Panc1 (cell line): ENCODE measurements around the gene NCKAP5.

Source experiments
- TF ChIP-seq, protein P1 (sequence below): fragments of 450-650 bp; IDR thresholded peaks from 2 replicates; pipeline ENCODE4 v1.5.1; 2017; ENCODE audit warnings: mild to moderate bottlenecking
- TF ChIP-seq, protein P2 (sequence below), 2 experiments: IDR thresholded peaks; 2 replicates each; pipeline ENCODE4 v1.6.1; 2011 to 2012; ENCODE audit warnings: low read depth in 2 of 2, control low read depth in 1 of 2, low read length in 1 of 2, mild to moderate bottlenecking in 1 of 2, moderate library complexity in 1 of 2; ENCODE audit not compliant: insufficient read depth in 1 of 2

DNA sequence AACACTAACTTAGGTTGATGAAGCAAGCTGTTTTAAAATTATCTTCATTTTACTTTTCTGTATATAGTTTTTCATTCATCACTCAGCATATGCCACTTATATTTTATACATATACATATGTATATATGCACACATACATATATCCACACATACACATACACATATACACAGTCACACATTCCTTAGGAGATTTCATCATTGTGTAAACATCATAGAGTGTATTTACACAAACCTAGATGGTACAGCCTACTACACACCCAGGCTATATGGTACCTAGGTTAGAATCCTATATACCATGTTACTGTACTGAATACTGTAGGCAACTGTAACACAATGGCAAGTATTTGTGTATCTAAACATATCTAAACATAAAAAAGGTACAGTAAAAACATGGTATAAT lies 602.8 kb downstream of the NCKAP5 start:
- TF ChIP-seq, protein P1, sequence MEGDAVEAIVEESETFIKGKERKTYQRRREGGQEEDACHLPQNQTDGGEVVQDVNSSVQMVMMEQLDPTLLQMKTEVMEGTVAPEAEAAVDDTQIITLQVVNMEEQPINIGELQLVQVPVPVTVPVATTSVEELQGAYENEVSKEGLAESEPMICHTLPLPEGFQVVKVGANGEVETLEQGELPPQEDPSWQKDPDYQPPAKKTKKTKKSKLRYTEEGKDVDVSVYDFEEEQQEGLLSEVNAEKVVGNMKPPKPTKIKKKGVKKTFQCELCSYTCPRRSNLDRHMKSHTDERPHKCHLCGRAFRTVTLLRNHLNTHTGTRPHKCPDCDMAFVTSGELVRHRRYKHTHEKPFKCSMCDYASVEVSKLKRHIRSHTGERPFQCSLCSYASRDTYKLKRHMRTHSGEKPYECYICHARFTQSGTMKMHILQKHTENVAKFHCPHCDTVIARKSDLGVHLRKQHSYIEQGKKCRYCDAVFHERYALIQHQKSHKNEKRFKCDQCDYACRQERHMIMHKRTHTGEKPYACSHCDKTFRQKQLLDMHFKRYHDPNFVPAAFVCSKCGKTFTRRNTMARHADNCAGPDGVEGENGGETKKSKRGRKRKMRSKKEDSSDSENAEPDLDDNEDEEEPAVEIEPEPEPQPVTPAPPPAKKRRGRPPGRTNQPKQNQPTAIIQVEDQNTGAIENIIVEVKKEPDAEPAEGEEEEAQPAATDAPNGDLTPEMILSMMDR: no peak
- TF ChIP-seq, protein P2, sequence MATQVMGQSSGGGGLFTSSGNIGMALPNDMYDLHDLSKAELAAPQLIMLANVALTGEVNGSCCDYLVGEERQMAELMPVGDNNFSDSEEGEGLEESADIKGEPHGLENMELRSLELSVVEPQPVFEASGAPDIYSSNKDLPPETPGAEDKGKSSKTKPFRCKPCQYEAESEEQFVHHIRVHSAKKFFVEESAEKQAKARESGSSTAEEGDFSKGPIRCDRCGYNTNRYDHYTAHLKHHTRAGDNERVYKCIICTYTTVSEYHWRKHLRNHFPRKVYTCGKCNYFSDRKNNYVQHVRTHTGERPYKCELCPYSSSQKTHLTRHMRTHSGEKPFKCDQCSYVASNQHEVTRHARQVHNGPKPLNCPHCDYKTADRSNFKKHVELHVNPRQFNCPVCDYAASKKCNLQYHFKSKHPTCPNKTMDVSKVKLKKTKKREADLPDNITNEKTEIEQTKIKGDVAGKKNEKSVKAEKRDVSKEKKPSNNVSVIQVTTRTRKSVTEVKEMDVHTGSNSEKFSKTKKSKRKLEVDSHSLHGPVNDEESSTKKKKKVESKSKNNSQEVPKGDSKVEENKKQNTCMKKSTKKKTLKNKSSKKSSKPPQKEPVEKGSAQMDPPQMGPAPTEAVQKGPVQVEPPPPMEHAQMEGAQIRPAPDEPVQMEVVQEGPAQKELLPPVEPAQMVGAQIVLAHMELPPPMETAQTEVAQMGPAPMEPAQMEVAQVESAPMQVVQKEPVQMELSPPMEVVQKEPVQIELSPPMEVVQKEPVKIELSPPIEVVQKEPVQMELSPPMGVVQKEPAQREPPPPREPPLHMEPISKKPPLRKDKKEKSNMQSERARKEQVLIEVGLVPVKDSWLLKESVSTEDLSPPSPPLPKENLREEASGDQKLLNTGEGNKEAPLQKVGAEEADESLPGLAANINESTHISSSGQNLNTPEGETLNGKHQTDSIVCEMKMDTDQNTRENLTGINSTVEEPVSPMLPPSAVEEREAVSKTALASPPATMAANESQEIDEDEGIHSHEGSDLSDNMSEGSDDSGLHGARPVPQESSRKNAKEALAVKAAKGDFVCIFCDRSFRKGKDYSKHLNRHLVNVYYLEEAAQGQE (IDR thresholded peaks at IDR 0.05; ENCODE audit: insufficient read depth in 1 of 2, low read depth in 2 of 2, low read length in 1 of 2): no peak
